HepG2 (cell line): Measurements from ENCODE around the gene DNASE1L2. TPM values are rescaled to one million over a fixed set of nuclear protein-coding genes. Genes with fewer than 3 reads are reported as not detected.

Experiments
- AFF4 ChIP-seq: sonication (generic); formaldehyde crosslinking; IDR thresholded peaks from 2 replicates; pipeline ENCODE4 v1.4.0; 2020; ENCODE audit warnings: missing genetic modification reagents
- ARNT ChIP-seq: fragments of 450-650 bp; IDR thresholded peaks from 2 replicates; pipeline ENCODE4 v1.6.1; 2017
- DZIP1 ChIP-seq: sonication (generic); formaldehyde crosslinking; IDR thresholded peaks from 2 replicates; pipeline ENCODE4 v1.5.0; 2020; ENCODE audit warnings: mild to moderate bottlenecking, missing genetic modification reagents
- ETV6 ChIP-seq: sonication (generic); formaldehyde crosslinking; conservative IDR thresholded peaks from 2 replicates; pipeline ENCODE4 v1.4.0; 2020; ENCODE audit warnings: missing genetic modification reagents
- FOXJ3 ChIP-seq: sonication (generic); formaldehyde crosslinking; IDR thresholded peaks from 2 replicates; pipeline ENCODE4 v1.4.0; 2020; ENCODE audit warnings: missing genetic modification reagents, mild to moderate bottlenecking, borderline replicate concordance
- HNF4G ChIP-seq, 2 experiments: sonication (generic) in 1 of 2; formaldehyde crosslinking in 1 of 2; IDR thresholded peaks; 2 replicates each; pipeline versions ENCODE4 v1.4.0 to v1.6.1; 2011 to 2020; ENCODE audit warnings: borderline replicate concordance in 2 of 2, low read depth in 2 of 2, mild to moderate bottlenecking in 2 of 2, low read length in 1 of 2, missing genetic modification reagents in 1 of 2, moderate library complexity in 1 of 2
- JDP2 ChIP-seq: sonication (generic); formaldehyde crosslinking; IDR thresholded peaks from 2 replicates; pipeline ENCODE4 v1.8.1; 2022; ENCODE audit warnings: missing genetic modification reagents, borderline replicate concordance
- MBD4 ChIP-seq: IDR thresholded peaks from 2 replicates; pipeline ENCODE4 v1.6.1; 2012; ENCODE audit warnings: low read length, inconsistent platforms, borderline replicate concordance
- NFKB2 ChIP-seq: sonication (generic); formaldehyde crosslinking; IDR thresholded peaks from 2 replicates; pipeline ENCODE4 v1.4.0; 2020; ENCODE audit warnings: missing genetic modification reagents, borderline replicate concordance
- SETDB1 ChIP-seq: sonication (generic); formaldehyde crosslinking; IDR thresholded peaks from 2 replicates; pipeline ENCODE4 v1.5.1; 2020; ENCODE audit warnings: missing genetic modification reagents, mild to moderate bottlenecking, borderline replicate concordance
- SMARCC2 ChIP-seq: fragments of 450-650 bp; IDR thresholded peaks from 2 replicates; pipeline ENCODE4 v1.6.1; 2017; ENCODE audit warnings: antibody characterized with exemption, mild to moderate bottlenecking
- TCF12 ChIP-seq, 2 experiments: fragments of 450-650 bp in 1 of 2; sonication (generic) in 1 of 2; formaldehyde crosslinking in 1 of 2; IDR thresholded peaks; 2 replicates each; pipeline versions ENCODE4 v1.6.1 to v1.8.0; 2017 to 2022; ENCODE audit warnings: antibody characterized with exemption in 1 of 2, mild to moderate bottlenecking in 1 of 2, missing genetic modification reagents in 1 of 2, moderate library complexity in 1 of 2
- THAP11 ChIP-seq: IDR thresholded peaks from 2 replicates; pipeline ENCODE4 v1.6.1; 2016; ENCODE audit warnings: missing biosample characterization, missing genetic modification reagents
- YEATS4 ChIP-seq: sonication (generic); formaldehyde crosslinking; IDR thresholded peaks from 2 replicates; pipeline ENCODE4 v1.4.0; 2020; ENCODE audit warnings: missing genetic modification reagents, borderline replicate concordance
- ZNF251 ChIP-seq: sonication (generic); formaldehyde crosslinking; IDR thresholded peaks from 2 replicates; pipeline ENCODE4 v1.9.0; 2021; ENCODE audit warnings: mild to moderate bottlenecking, missing genetic modification reagents
- ZNF33A ChIP-seq: sonication (generic); formaldehyde crosslinking; IDR thresholded peaks from 2 replicates; pipeline ENCODE4 v1.5.1; 2020; ENCODE audit warnings: missing genetic modification reagents, mild to moderate bottlenecking, moderate library complexity, borderline replicate concordance
- ZNF550 ChIP-seq: sonication (generic); formaldehyde crosslinking; IDR thresholded peaks from 2 replicates; pipeline ENCODE4 v1.4.0; 2020; ENCODE audit warnings: mild to moderate bottlenecking, missing genetic modification reagents, borderline replicate concordance
- ZNF576 ChIP-seq: sonication (generic); formaldehyde crosslinking; IDR thresholded peaks from 2 replicates; pipeline ENCODE4 v1.4.0; 2020; ENCODE audit warnings: mild to moderate bottlenecking, missing genetic modification reagents
- ZNF773 ChIP-seq: sonication (generic); formaldehyde crosslinking; IDR thresholded peaks from 2 replicates; pipeline ENCODE4 v1.4.0; 2020; ENCODE audit warnings: missing genetic modification reagents, borderline replicate concordance
- ZNF816 ChIP-seq: sonication (generic); formaldehyde crosslinking; IDR thresholded peaks from 2 replicates; pipeline ENCODE4 v1.8.0; 2022; ENCODE audit warnings: missing genetic modification reagents, mild to moderate bottlenecking, borderline replicate concordance
- polyA plus RNA-seq, 8 experiments: library from polyadenylated mRNA; depleted of rRNA in 3 of 8; stranded (reverse) in 7 of 8; unstranded in 1 of 8; fragments of >200 nt; fragmentation: Illumina TruSeq in 4 of 8; extraction: Trizol in 4 of 8; gene quantifications; 2 replicates each; pipeline versions ENCODE4 v1.2.1 to v1.2.3, GENCODE V29; 2011 to 2016; ENCODE audit warnings: low read depth in 4 of 8, missing spikeins in 1 of 8, mixed read lengths in 1 of 8; ENCODE audit not compliant: insufficient read depth in 1 of 8
- total RNA-seq, 5 experiments: library from RNA; depleted of rRNA; stranded (reverse); fragments of >200 nt; fragmentation: Illumina TruSeq; extraction: Trizol; gene quantifications; 2 replicates each; pipeline ENCODE4 v1.2.3, GENCODE V29; 2016; ENCODE audit warnings: low read depth in 1 of 5

The DNASE1L2 gene
- total and polyA plus RNA-seq, 2 of the 13 experiments (the other 11 are each of a cell fraction or from before 2014, with no cell fraction given), result 0.44 to 0.50 TPM

- no peak for TF ChIP-seq ZNF251 (CRISPR knock-in tag)
- no peak for TF ChIP-seq MBD4
- peak; percentile 71; the same call in 1 of the 2 replicates for TF ChIP-seq ZNF816 (CRISPR knock-in tag)
- no peak for TF ChIP-seq ZNF33A
- peak; percentile 52; the same call in 1 of the 2 replicates for TF ChIP-seq AFF4
- TF ChIP-seq TCF12 (IDR thresholded peaks at IDR 0.05), result no peak
- TF ChIP-seq TCF12 (CRISPR knock-in tag; IDR thresholded peaks at IDR 0.05), result peak; percentile 68; the same call in 1 of the 2 replicates
- no peak for TF ChIP-seq ETV6 (CRISPR knock-in tag)
- 0 out of 2 replicates have a peak, but pooled peaks have one; percentile 90 for TF ChIP-seq ZNF550 (CRISPR knock-in tag)
- no peak for TF ChIP-seq ARNT
- TF ChIP-seq JDP2 (CRISPR knock-in tag), result no peak
- no peak for TF ChIP-seq SMARCC2
- TF ChIP-seq ZNF773 (CRISPR knock-in tag), result no peak
- TF ChIP-seq YEATS4 (CRISPR knock-in tag), result peak; percentile 98
- TF ChIP-seq DZIP1 (CRISPR knock-in tag), result no peak; the same call in 1 of the 2 replicates
- TF ChIP-seq THAP11 (CRISPR knock-in tag), result peak; percentile 93
- TF ChIP-seq FOXJ3, result no peak
- TF ChIP-seq SETDB1 (CRISPR knock-in tag), result no peak
- no peak for TF ChIP-seq HNF4G (IDR thresholded peaks at IDR 0.05; ENCODE audit: borderline replicate concordance, low read depth, low read length)
- peak; percentile 65; the same call in 1 of the 2 replicates for TF ChIP-seq HNF4G (CRISPR knock-in tag; IDR thresholded peaks at IDR 0.05; ENCODE audit: borderline replicate concordance, low read depth)
- TF ChIP-seq ZNF576 (CRISPR knock-in tag), result peak; percentile 62; the same call in 1 of the 2 replicates
- peak; percentile 57 for TF ChIP-seq NFKB2 (CRISPR knock-in tag)
Measured at GRCh38 chr16:2267913-2268666, 31.8 kb downstream of the DNASE1L2 start, which contains the start of gene RNPS1 (continued).
